T-cell (primary cell): ENCODE data around the gene SPON1. TPM values are rescaled to one million over a fixed set of nuclear protein-coding genes. Genes with fewer than 3 reads are reported as not detected.

Experiments
- ATAC-seq, 4 experiments: fragments of 200-7000 bp in 3 of 4; fragments of 150-1000 bp in 1 of 4; cut with Tn5 transposase; replicated peaks in 1 of 4; 1 replicate in 3 of 4; 2 replicates in 1 of 4; pipeline ENCODE4 v1.10.0; 2021; ENCODE audit warnings: moderate library complexity in 3 of 4, mild to moderate bottlenecking in 2 of 4, moderate number of reproducible peaks in 1 of 4
- CTCF ChIA-PET, 2 donors: fragments of 300-600 bp; sonication (Branson Sonifier 250); formaldehyde crosslinking; loops; one replicate each; lab custom pipeline; 2022; ENCODE audit warnings: antibody characterized with exemption in 2 of 2; lab: Charles Lee
- POLR2A ChIA-PET, 2 donors: fragments of 300-600 bp; sonication (Branson Sonifier 250); formaldehyde crosslinking; loops; one replicate each; lab custom pipeline; 2022; ENCODE audit warnings: antibody characterized with exemption in 2 of 2; lab: Charles Lee
- DNase-seq, 35 experiments: peaks; one replicate each; pipeline versions ENCODE4 v3.0.0 to v3.0.0-alpha.2; 2013 to 2023
- H3K27ac ChIP-seq: one replicate; pipeline ENCODE4 v1.5.1; 2013; ENCODE audit warnings: low read length
- H3K27me3 ChIP-seq, 2 experiments: replicated peaks in 1 of 2; 1 replicate in 1 of 2; 2 replicates in 1 of 2; pipeline versions ENCODE4 v1.6.1 to v1.7.0; 2013; ENCODE audit warnings: low read length in 1 of 2, mixed read lengths in 1 of 2; ENCODE audit not compliant: control insufficient read depth in 2 of 2, insufficient read depth in 2 of 2; ENCODE audit errors: extremely low read depth in 1 of 2
- H3K36me3 ChIP-seq, 2 donors: 1 replicate in 1 of 2; 2 replicates in 1 of 2; pipeline versions ENCODE4 v1.6.1 to v1.7.0; 2013; ENCODE audit warnings: low read length in 1 of 2; ENCODE audit not compliant: control insufficient read depth in 2 of 2, insufficient read depth in 1 of 2; ENCODE audit errors: extremely low read depth in 1 of 2
- H3K4me1 ChIP-seq, 2 experiments: 1 replicate in 1 of 2; 2 replicates in 1 of 2; pipeline versions ENCODE4 v1.6.1 to v1.7.0; 2013; ENCODE audit warnings: low read length in 2 of 2, mixed read lengths in 1 of 2; ENCODE audit not compliant: insufficient read depth in 2 of 2, control insufficient read depth in 1 of 2; ENCODE audit errors: extremely low read depth in 1 of 2
- H3K4me3 ChIP-seq, 2 donors: 1 replicate in 1 of 2; 2 replicates in 1 of 2; pipeline versions ENCODE4 v1.5.1 to v1.7.0; 2013; ENCODE audit warnings: mild to moderate bottlenecking in 2 of 2, low read length in 1 of 2, moderate library complexity in 1 of 2; ENCODE audit not compliant: control insufficient read depth in 1 of 2; ENCODE audit errors: extremely low read depth in 1 of 2
- H3K9me3 ChIP-seq: 2 replicates; pipeline ENCODE4 v1.7.0; 2013
- H3K27ac Mint-ChIP-seq, 2 donors: one replicate each; pipeline ENCODE4 v1.8.0; 2020 to 2021; ENCODE audit warnings: mild to moderate bottlenecking in 2 of 2, mixed read lengths in 2 of 2
- H3K27me3 Mint-ChIP-seq, 2 donors: one replicate each; pipeline ENCODE4 v1.8.0; 2021 to 2022; ENCODE audit warnings: mixed read lengths in 2 of 2
- H3K36me3 Mint-ChIP-seq: one replicate; pipeline ENCODE4 v1.8.0; 2021; ENCODE audit warnings: mixed read lengths
- H3K4me1 Mint-ChIP-seq, 3 donors: one replicate each; pipeline ENCODE4 v1.8.0; 2020 to 2022; ENCODE audit warnings: mixed read lengths in 3 of 3, mild to moderate bottlenecking in 1 of 3
- H3K4me3 Mint-ChIP-seq, 3 donors: one replicate each; pipeline ENCODE4 v1.8.0; 2020 to 2022; ENCODE audit warnings: mild to moderate bottlenecking in 3 of 3, mixed read lengths in 3 of 3, moderate library complexity in 3 of 3
- H3K9me3 Mint-ChIP-seq, 3 donors: one replicate each; pipeline ENCODE4 v1.8.0; 2020 to 2022; ENCODE audit warnings: mixed read lengths in 3 of 3
- WGBS: methylation state at CpG from one replicate; pipeline ENCODE4 v1.1.5; 2013; ENCODE audit warnings: missing lambda C conversion rate; ENCODE audit not compliant: insufficient coverage; 5-methylcytosine and 5-hydroxymethylcytosine counted together
- total RNA-seq, 35 experiments: library from RNA in 6 of 35; stranded (reverse) in 6 of 35; fragments of 120-200 nt in 1 of 35; gene quantifications; one replicate each; pipeline versions ENCODE4 v1.2.1 to v1.2.4 and lab custom pipeline; 2013 to 2026

SPON1 gene
- total RNA-seq, 5 donors from 2014 or later (not counting 1 experiment from before 2014, with no cell fraction given) = 1.0 to 38.2 (median 28.8) TPM

- H3K9me3 ChIP-seq = no peaks in the 10 kb centered on the region
- no peak overlapping the region for H3K4me3 ChIP-seq
- H3K4me1 ChIP-seq = no peaks in the 10 kb centered on the region
- H3K27ac ChIP-seq = no peak overlapping the region
- 63% methylated on average over 3 of the region's 5 CpGs for WGBS
- Mint-ChIP-seq H3K4me1 (peaks cover 0 to 3% (median 0%) of the 10 kb centered on the region in 3 donors), H3K27me3 (no peaks in the 10 kb centered on the region), H3K4me3 (no peak overlapping the region), H3K36me3 (no peaks in the 10 kb centered on the region), H3K9me3 (peaks cover 0 to 4% (median 0%) of the 10 kb centered on the region in 3 donors), H3K27ac (no peak overlapping the region)
- DNase-seq = no peak
- no peaks in the 10 kb centered on the region for H3K36me3 ChIP-seq
- POLR2A ChIA-PET = no interaction called here
- H3K27me3 ChIP-seq = no peaks in the 10 kb centered on the region
- no peak for ATAC-seq
- CTCF ChIA-PET = no interaction called here
These were observed 261.2 kb downstream of the SPON1 start for GRCh38 chr11:14223636-14224288.

DNA sequence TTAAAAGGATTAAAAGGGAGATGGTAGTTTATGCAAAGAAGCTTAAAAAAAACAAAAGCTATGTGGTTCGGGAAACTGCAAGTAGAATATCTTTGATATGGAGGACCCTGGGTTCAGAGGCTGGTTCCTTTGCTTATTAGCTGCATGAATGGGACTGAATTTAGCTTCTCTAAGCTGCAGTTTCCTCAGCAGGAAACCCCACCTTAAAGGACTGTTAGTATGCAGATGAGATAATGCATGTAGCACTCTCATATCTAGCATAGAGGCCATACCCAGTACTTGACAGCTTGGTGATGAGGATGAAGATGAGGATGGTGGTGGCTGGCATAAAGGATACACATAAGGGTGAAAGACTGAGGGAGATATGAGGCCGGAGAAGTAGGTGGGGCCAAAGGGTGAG lies 261.9 kb downstream of the SPON1 start:
- Histone ChIP-seq H3K36me3 (no peaks in the 10 kb centered on the region), H3K9me3 (no peaks in the 10 kb centered on the region), H3K4me1 (no peaks in the 10 kb centered on the region), H3K27me3 (no peaks in the 10 kb centered on the region), H3K27ac (no peak overlapping the region), H3K4me3 (no peak overlapping the region)
- H3K27me3 Mint-ChIP-seq = peaks cover 0 to 4% of the 10 kb centered on the region in 2 donors
- peaks cover 0 to 4% (median 0%) of the 10 kb centered on the region in 3 donors for H3K9me3 Mint-ChIP-seq
- 69% methylated on average over 2 of the region's 2 CpGs for WGBS
- DNase-seq (no peak), ATAC-seq (no peak)
- peaks cover 0 to 3% (median 0%) of the 10 kb centered on the region in 3 donors for H3K4me1 Mint-ChIP-seq
- POLR2A ChIA-PET = no interaction called here
- CTCF ChIA-PET = no interaction called here
- H3K4me3 Mint-ChIP-seq = no peak overlapping the region
- H3K27ac Mint-ChIP-seq = no peak overlapping the region
- H3K36me3 Mint-ChIP-seq = no peaks in the 10 kb centered on the region

- no peak for DNase-seq
- Mint-ChIP-seq H3K9me3 (peaks cover 0 to 4% (median 0%) of the 10 kb centered on the region in 3 donors), H3K4me3 (no peak overlapping the region), H3K27me3 (peaks cover 0 to 4% of the 10 kb centered on the region in 2 donors), H3K4me1 (peaks cover 0 to 3% (median 0%) of the 10 kb centered on the region in 3 donors), H3K27ac (no peak overlapping the region), H3K36me3 (no peaks in the 10 kb centered on the region)
- POLR2A ChIA-PET = no interaction called here
- CTCF ChIA-PET = interaction anchor here (0.6 to 0.7 kb wide), 2 partner anchors 299 to 858 kb away, joined by 5 to 15 read pairs; no protein-coding TSS in a partner anchor
- Histone ChIP-seq H3K4me1 (no peaks in the 10 kb centered on the region), H3K27me3 (no peaks in the 10 kb centered on the region), H3K36me3 (no peaks in the 10 kb centered on the region), H3K27ac (no peak overlapping the region), H3K9me3 (no peaks in the 10 kb centered on the region), H3K4me3 (no peak overlapping the region)
- ATAC-seq = no peak
- WGBS = no CpG with 5 or more reads among the region's 4 CpGs
These were observed 263.1 kb downstream of the SPON1 start for GRCh38 chr11:14225666-14226065.

- no peaks in the 10 kb centered on the region for H3K36me3 Mint-ChIP-seq
- POLR2A ChIA-PET = no interaction called here
- CTCF ChIA-PET = no interaction called here
These were observed 265.8 kb downstream of the SPON1 start for GRCh38 chr11:14228356-14228755.

DNA sequence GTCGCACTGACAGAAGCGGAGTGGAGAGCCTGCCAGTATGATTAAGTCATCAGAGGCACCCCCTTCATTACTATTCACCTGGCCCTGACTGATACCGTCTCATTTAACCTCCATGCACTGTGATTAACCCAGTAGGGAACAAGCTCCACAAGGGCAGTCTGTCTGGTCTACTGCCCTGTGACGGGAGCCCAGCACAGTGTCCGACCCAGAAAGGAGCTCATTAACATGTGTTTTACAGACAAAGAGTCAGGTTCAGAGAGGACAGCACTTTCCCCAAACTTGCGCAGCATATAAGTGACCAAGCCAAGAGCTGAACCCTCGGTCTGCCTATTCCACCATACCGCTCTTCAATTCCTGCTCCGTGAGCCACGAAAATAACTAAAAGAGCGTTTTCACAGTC lies 266.9 kb downstream of the SPON1 start:
- ChIA-PET POLR2A (interaction anchor here in 1 of 2 donors (0.6 kb wide), 2 partner anchors 286 to 771 kb away, joined by 3 to 6 read pairs; no protein-coding TSS in a partner anchor), CTCF (interaction anchor here (0.5 to 0.6 kb wide), 2 partner anchors 206 to 453 kb away, joined by 3 read pairs; no protein-coding TSS in a partner anchor)
- H3K27ac ChIP-seq = no peak overlapping the region
- H3K27me3 ChIP-seq = peaks cover 0 to 9% of the 10 kb centered on the region in 2 experiments
- H3K9me3 ChIP-seq = no peaks in the 10 kb centered on the region
- H3K4me3 Mint-ChIP-seq = no peak overlapping the region
- no peaks in the 10 kb centered on the region for H3K4me1 Mint-ChIP-seq
- ATAC-seq = no peak
- no peak overlapping the region for H3K4me3 ChIP-seq
- no peak overlapping the region for H3K27ac Mint-ChIP-seq
- no peaks in the 10 kb centered on the region for H3K36me3 ChIP-seq
- 100% methylated on average over 4 of the region's 11 CpGs for WGBS
- no peaks in the 10 kb centered on the region for H3K36me3 Mint-ChIP-seq
- no peaks in the 10 kb centered on the region for H3K4me1 ChIP-seq
- peaks cover 0 to 4% (median 0%) of the 10 kb centered on the region in 3 donors for H3K9me3 Mint-ChIP-seq
- DNase-seq = no peak
- H3K27me3 Mint-ChIP-seq = peaks cover 4% of the 10 kb centered on the region in 2 donors

More at GRCh38 chr11:14228356-14228755, 265.8 kb downstream of the SPON1 start:
- Mint-ChIP-seq H3K4me1 (peaks cover 0 to 3% (median 0%) of the 10 kb centered on the region in 3 donors), H3K27me3 (peaks cover 4% of the 10 kb centered on the region in 2 donors), H3K4me3 (no peak overlapping the region), H3K9me3 (peaks cover 0 to 4% (median 0%) of the 10 kb centered on the region in 3 donors), H3K27ac (no peak overlapping the region)
- no peak overlapping the region for H3K27ac ChIP-seq
- H3K4me3 ChIP-seq = no peak overlapping the region
- DNase-seq (no peak), ATAC-seq (no peak)
- H3K9me3 ChIP-seq = no peaks in the 10 kb centered on the region
- H3K36me3 ChIP-seq = no peaks in the 10 kb centered on the region
- H3K27me3 ChIP-seq = peaks cover 0 to 7% of the 10 kb centered on the region in 2 experiments
- no CpG with 5 or more reads among the region's 2 CpGs for WGBS
- H3K4me1 ChIP-seq = no peaks in the 10 kb centered on the region

GRCh38 chr11:14230407-14230806 lies 267.9 kb downstream of the SPON1 start:
- Mint-ChIP-seq H3K4me1 (no peaks in the 10 kb centered on the region), H3K4me3 (no peak overlapping the region), H3K27me3 (peaks cover 4% of the 10 kb centered on the region in 2 donors), H3K27ac (no peak overlapping the region), H3K9me3 (peaks cover 0 to 4% (median 0%) of the 10 kb centered on the region in 3 donors), H3K36me3 (no peaks in the 10 kb centered on the region)
- CTCF ChIA-PET = no interaction called here
- H3K27ac ChIP-seq = no peak overlapping the region
- no peak overlapping the region for H3K4me3 ChIP-seq
- 93% methylated on average over 2 of the region's 6 CpGs for WGBS
- DNase-seq (no peak), ATAC-seq (no peak)
- no peaks in the 10 kb centered on the region for H3K9me3 ChIP-seq
- no peaks in the 10 kb centered on the region for H3K4me1 ChIP-seq
- peaks cover 0 to 9% of the 10 kb centered on the region in 2 experiments for H3K27me3 ChIP-seq
- POLR2A ChIA-PET = no interaction called here
- H3K36me3 ChIP-seq = no peaks in the 10 kb centered on the region
